Measurements from ENCODE around the gene F11R.

F11R gene

DNA sequence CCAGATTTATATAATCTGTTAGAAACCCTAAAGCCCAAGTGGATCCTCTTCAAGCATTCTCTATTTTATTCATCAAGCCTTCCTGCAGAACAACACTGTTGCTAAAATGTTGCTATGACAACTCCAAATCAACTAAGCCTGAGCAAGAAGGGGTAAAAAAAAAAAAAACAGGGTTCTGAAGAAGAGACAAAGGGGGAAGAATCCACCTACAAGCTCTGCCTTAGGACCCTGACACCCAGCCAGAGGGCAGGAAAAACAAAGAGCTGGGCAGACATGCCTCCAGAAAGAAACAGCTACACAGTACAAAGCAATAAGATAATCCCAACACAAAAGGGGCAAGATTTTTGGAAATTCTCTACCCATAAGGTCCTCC lies 23.6 kb upstream of the F11R start:
- no peaks in the 10 kb centered on the region for H3K36me3 ChIP-seq (ENCODE audit: control insufficient read depth, insufficient read depth, low read length)
- H3K27me3 ChIP-seq (ENCODE audit: control insufficient read depth, insufficient read depth, low read length) = no peaks in the 10 kb centered on the region
- H3K4me1 ChIP-seq = peaks cover 6% of the 10 kb centered on the region
- TF ChIP-seq, protein P1, sequence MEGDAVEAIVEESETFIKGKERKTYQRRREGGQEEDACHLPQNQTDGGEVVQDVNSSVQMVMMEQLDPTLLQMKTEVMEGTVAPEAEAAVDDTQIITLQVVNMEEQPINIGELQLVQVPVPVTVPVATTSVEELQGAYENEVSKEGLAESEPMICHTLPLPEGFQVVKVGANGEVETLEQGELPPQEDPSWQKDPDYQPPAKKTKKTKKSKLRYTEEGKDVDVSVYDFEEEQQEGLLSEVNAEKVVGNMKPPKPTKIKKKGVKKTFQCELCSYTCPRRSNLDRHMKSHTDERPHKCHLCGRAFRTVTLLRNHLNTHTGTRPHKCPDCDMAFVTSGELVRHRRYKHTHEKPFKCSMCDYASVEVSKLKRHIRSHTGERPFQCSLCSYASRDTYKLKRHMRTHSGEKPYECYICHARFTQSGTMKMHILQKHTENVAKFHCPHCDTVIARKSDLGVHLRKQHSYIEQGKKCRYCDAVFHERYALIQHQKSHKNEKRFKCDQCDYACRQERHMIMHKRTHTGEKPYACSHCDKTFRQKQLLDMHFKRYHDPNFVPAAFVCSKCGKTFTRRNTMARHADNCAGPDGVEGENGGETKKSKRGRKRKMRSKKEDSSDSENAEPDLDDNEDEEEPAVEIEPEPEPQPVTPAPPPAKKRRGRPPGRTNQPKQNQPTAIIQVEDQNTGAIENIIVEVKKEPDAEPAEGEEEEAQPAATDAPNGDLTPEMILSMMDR (IDR thresholded peaks at IDR 0.05) = no peak
- peaks cover 8% of the 10 kb centered on the region for H3K79me2 ChIP-seq
- no peak overlapping the region for H3K9ac ChIP-seq
- peak overlapping the region; percentile 92 for H2AFZ ChIP-seq
- H3K9me3 ChIP-seq (ENCODE audit: control insufficient read depth, low read length) = no peaks in the 10 kb centered on the region
- H3K27ac ChIP-seq = peak overlapping the region; percentile 98
- H3K4me2 ChIP-seq (ENCODE audit: low read length) = peak overlapping the region; percentile 70
- peak overlapping the region; percentile 87 for H3K4me3 ChIP-seq (ENCODE audit: low read depth, low read length)

- no peak overlapping the region for H2AFZ ChIP-seq
- no peaks in the 10 kb centered on the region for H3K27me3 ChIP-seq (ENCODE audit: control insufficient read depth, insufficient read depth, low read length)
- no peak overlapping the region for H3K4me3 ChIP-seq (ENCODE audit: low read depth, low read length)
- H3K9me3 ChIP-seq (ENCODE audit: control insufficient read depth, low read length) = no peaks in the 10 kb centered on the region
- no peaks in the 10 kb centered on the region for H3K36me3 ChIP-seq (ENCODE audit: control insufficient read depth, insufficient read depth, low read length)
- peaks cover 5% of the 10 kb centered on the region for H3K79me2 ChIP-seq
- H3K9ac ChIP-seq = no peak overlapping the region
- no peak overlapping the region for H3K27ac ChIP-seq
- TF ChIP-seq, protein P1 (IDR thresholded peaks at IDR 0.05) = no peak
- H3K4me2 ChIP-seq (ENCODE audit: low read length) = no peak overlapping the region
- H3K4me1 ChIP-seq = peaks cover 2% of the 10 kb centered on the region
Observed at GRCh38 chr1:161039546-161039945, 18.6 kb upstream of the F11R start.

DNA sequence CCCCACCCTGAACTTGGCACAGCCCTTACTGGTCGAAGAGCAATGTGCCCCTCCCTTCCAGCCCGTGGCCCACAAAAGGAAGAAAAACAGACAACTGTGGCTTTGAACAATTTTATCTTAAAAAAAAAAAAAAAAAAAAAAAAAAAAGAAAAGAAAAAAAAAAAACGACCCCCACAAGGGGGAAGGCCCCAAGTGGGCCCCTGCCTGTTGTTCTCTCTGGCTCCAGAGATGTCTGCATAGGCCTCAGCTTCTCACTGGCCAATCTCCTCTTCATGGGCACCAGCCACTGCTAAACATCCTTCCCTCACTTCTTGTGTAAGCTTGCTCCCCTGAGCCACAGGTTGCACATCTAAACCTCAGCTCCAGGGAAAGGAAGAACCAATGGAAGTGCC lies 18.2 kb upstream of the F11R start:
- TF ChIP-seq, protein P1 (IDR thresholded peaks at IDR 0.05) = no peak
- peaks cover 1% of the 10 kb centered on the region for H3K79me2 ChIP-seq
- H3K36me3 ChIP-seq (ENCODE audit: control insufficient read depth, insufficient read depth, low read length) = no peaks in the 10 kb centered on the region
- peak overlapping the region; percentile 83 for H3K4me2 ChIP-seq (ENCODE audit: low read length)
- peak overlapping the region; percentile 80 for H3K4me3 ChIP-seq (ENCODE audit: low read depth, low read length)
- H3K9me3 ChIP-seq (ENCODE audit: control insufficient read depth, low read length) = no peaks in the 10 kb centered on the region
- H3K4me1 ChIP-seq = peaks cover under 1% of the 10 kb centered on the region
- H2AFZ ChIP-seq = peak overlapping the region; percentile 83
- H3K27me3 ChIP-seq (ENCODE audit: control insufficient read depth, insufficient read depth, low read length) = no peaks in the 10 kb centered on the region
- H3K27ac ChIP-seq = peak overlapping the region; percentile 79
- no peak overlapping the region for H3K9ac ChIP-seq

- Histone ChIP-seq H3K27ac (peak within 1 kb of the TSS; percentile 79), H3K4me3 (ENCODE audit: low read depth, low read length) (peak within 1 kb of the TSS; percentile 80), H3K79me2 (no peaks in the 10 kb centered on the region), H3K9me3 (ENCODE audit: control insufficient read depth, low read length) (no peaks in the 10 kb centered on the region), H3K27me3 (ENCODE audit: control insufficient read depth, insufficient read depth, low read length) (no peaks in the 10 kb centered on the region), H2AFZ (peak within 1 kb of the TSS; percentile 83), H3K4me1 (no peaks in the 10 kb centered on the region), H3K4me2 (ENCODE audit: low read length) (peak within 1 kb of the TSS; percentile 83), H3K36me3 (ENCODE audit: control insufficient read depth, insufficient read depth, low read length) (no peaks in the 10 kb centered on the region), H3K9ac (peak within 1 kb of the TSS; percentile 46)
- TF ChIP-seq, protein P1 (IDR thresholded peaks at IDR 0.05) = no peak
Observed at GRCh38 chr1:161038523-161039153, 17.7 kb upstream of the F11R start, which contains the start of gene TSTD1. TSS of gene TSTD1 (minus strand) at chr1:161038964. CDS start at chr1:161038889, 75 bp downstream.

All from parathyroid adenoma (tissue), 2 donors.